Ammon's horn (tissue), 1 donor: ENCODE measurements around the gene BPTF.
"Not testable (repeated sequence)": the region's sequence is repeated elsewhere in the genome, so short reads cannot be mapped to it uniquely, and the experiment has no call there.

ENCODE experiments used
- DNase-seq: peaks from one replicate; pipeline ENCODE4 v3.0.0-alpha.2; 2016; ENCODE audit warnings: low spot score

Gene BPTF

GRCh38 chr17:67833134-67833533 is 7.8 kb downstream of the BPTF start:
- DNase-seq, result no peak

DNA sequence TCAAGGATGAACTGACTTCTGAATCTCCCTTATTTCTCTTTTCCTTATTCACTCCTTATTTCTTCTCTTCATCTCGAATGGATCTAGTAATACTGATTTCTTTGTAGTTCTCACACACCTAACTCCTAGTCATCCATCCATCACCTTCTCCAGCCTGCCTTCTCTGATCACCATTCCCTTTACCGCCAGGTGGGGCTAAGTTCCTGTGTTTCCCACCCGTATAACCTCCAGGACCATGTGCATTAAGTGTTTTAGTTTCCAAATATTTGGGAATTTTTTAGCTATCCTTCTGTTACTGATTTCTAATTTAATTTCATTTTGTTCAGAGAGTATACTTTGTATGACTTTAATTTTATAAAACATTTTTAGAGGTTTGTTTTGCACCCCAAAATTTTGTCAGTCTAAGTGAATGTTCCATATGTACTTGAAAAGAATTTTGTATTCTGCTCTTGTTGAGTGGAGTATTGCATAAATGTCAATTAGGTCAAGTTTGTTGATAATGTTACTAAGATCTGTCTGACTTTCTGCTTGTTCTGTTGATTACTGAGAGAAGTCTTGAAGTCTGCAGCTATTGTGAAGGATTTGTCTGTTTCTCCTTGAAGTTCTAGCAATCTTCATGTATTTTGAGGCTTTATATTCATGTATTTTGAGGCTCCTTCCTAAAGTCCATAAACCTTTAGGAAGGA is 8.8 kb downstream of the BPTF start:
- no peak for DNase-seq

- DNase-seq, result no peak
These were observed 9.3 kb downstream of the BPTF start for GRCh38 chr17:67834634-67835033.

DNA sequence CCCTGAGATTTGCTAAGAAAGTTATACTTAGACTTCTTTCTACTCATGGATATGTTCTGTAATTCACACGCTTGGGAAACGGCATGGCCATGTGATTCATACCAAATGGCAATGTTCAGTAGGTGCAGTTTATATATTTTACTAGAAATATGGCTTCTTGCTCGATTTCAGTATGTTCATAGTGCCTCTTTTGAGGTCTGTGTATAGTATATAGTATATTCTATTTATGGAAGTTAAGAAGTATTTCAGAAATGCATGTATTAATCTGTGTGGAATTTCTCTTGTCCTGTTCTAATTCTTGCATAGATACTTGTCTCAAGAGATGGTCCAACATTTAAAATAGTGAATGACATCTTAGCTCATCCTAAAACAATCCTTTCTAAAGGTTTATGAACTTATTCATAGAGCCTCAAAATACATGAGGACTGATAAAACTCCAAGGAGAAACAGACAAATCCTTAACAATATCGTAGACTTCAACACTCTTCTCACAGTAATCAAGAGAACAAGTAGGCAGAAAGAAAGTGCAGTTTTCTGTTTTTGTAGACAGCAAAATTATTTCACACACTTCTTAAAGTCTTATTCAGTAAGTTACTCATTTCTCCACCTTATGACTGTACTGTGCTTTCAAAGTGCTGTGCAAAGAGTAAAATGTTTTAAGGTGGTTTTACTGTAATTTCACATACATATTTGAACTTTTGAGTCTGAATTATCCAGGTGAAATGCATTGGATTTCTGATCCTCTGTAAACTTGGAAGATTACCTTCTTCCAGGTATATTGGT is 11.1 kb downstream of the BPTF start:
- no peak for DNase-seq

DNA sequence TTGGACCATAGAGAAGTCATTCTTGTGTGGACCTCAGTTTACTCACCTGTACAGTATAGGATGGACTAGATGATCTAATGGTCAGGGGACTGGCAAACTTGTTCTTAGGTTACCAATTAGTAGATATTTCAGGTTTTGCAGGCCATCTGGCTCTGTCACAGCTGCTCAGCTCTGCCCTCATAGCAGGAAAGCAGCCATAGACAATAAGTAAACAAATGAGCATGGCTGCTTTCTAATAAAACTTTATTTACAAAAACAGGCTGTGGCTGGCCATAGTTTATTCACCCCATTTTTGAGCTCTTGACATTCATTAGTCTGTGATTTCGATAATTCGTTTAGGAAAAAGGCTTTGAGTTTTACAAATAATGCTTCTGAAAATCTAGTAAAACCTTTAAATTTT is 12.7 kb downstream of the BPTF start:
- DNase-seq, result no peak

DNA sequence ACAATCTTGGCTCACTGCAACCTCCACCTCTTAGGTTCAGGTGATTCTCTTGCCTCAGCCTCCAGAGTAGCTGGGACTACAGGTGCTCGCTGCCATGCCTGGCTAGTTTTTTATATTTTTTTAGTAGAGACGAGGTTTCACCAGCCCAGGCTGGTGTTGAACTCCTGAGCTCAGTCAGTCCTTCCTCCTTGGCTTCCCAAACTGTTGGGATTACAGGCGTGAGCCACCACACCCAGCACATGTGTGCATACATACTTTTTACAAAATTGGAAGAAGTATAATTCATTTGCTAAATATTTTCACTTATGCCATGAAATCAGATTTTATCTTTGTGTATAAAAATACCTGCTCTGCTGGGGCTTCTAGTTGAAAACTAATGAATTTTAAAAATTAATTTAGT is 13.2 kb downstream of the BPTF start:
- no peak for DNase-seq

GRCh38 chr17:67841992-67842391 is 16.7 kb downstream of the BPTF start:
- no peak for DNase-seq

GRCh38 chr17:67842648-67843047 is 17.3 kb downstream of the BPTF start:
- DNase-seq, result no peak

GRCh38 chr17:67845374-67845773 is 20.1 kb downstream of the BPTF start:
- DNase-seq, result no peak

- DNase-seq, result not testable (repeated sequence)
These were observed 22.9 kb downstream of the BPTF start for GRCh38 chr17:67848189-67848588.

DNA sequence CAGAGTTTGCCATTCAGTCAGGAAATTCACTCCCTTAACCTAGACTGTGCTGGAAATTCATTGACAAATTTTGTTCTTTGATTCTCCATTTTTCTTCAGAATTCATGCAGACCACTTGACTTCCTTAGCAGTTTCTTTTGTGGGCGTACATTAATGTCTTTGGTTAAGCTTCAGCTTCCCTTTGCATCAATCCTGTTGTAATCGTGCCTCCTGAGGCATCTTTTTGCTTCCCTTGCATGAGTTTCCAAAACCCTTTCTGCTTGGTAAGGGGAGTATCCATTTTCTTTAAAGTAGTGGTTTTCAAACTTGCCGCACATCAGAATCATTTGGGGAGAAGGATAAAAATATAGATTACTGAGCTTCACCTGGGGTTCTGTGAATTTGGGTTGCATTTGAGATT is 23.5 kb downstream of the BPTF start:
- DNase-seq, result not testable (repeated sequence)

- no peak for DNase-seq
These were observed 25.8 kb downstream of the BPTF start for GRCh38 chr17:67850991-67851631.

DNA sequence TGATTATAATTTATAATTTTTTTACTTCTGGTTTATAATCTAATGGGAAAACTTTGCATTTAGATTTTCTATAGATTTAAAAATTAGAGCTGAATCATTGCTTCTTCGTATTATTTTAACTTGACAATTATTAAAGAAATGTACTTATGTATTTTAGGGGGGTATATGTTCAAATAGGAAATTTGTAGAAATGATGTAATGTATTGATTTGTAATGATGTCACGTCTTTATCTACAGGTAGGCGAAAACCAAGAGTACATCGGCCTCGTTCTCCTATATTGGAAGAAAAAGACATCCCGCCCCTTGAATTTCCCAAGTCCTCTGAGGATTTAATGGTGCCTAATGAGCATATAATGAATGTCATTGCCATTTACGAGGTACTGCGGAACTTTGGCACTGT is 28.4 kb downstream of the BPTF start:
- no peak for DNase-seq

- no peak for DNase-seq
These were observed 29.1 kb downstream of the BPTF start for GRCh38 chr17:67854378-67854777.

DNA sequence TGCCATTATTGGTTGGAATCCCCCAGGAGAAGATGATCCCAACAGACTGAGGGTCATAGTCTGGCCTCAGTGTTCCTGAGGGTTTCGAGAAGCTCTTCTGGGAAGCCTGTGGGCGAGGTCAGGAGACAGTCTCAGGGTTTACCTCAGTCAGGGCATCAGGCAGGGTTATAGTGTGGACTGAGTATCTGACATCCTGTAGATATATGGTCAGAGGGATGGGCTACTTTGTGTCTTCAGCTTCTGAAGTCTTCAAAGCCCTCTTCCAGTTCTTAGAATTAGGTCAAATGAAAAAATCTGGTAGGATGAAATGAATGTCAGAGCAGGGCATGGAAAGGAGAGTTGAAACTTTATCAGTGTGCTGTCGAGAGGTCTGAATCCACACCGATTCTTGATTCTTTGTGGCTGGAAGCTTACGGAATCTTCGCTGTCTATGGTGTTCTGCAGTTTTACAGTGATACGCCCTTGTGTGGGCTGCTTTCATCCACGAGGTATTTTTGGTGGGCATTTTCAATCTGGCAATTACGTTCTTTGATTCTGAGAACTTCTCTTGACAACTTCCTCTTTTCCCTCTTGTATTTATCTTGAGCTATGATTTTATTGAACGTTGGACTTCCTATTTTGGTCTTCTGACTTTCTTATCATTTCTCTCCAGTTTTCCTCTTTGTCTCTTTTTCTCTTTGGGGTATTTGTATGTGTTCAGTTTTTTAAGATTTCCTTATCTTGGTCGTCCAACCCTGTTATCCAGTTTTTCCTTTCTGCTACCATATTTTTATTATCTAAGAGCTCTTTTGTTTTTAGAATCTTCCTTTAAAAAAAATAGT is 30.4 kb downstream of the BPTF start:
- no peak for DNase-seq

- DNase-seq, result not testable (repeated sequence)
These were observed 31.1 kb downstream of the BPTF start for GRCh38 chr17:67856402-67856801.

DNA sequence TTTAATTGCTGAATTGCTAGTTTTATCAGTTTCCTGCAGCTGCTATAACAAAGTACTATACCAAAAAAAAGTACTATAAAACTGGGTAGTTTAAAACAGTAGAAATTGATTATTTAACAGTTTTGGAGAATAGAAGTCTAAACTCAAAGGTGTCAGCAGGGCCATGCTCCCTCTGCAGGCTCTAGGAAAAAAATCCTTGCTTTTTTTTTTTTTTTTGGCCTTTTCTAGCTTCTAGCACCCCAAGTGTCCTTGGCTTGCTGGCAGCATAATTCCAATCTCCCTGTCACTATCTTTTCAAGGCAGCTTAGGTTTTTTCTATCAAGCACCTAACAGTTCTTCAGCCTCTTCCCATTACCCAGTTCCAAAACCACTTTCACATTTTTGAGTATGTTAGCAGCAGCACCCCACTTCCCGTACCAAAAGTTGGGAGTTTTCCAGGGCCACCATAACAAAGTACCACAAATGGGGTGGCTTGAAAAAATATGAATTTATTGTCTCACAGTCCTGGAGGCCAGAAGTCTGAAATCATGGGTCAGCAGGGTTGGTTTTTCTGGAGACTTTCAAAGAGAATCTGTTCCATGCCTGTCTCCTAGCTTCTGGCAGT is 37.4 kb downstream of the BPTF start:
- no peak for DNase-seq

- no peak for DNase-seq
These were observed 38.4 kb downstream of the BPTF start for GRCh38 chr17:67863624-67864247.

- DNase-seq, result no peak
These were observed 40.1 kb downstream of the BPTF start for GRCh38 chr17:67865438-67865837.

DNA sequence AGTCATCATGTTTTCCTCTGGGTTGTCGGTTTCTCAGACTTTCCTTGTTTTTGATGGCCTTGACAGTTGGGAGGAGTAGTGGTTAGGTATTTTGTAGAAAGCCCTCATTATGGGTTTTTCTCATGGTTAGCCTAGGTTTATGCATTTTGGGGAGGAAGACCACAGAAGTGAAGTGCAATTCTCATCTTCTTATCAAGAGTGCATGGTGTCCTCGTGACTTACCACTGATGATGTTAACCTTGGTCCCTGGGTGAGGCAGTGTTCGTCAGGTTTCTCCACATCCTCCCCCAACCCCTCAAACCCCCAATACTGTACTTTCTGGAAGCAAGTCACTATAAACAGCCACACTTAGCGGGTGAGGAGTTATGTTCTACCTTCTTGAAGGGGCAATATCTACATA is 42.3 kb downstream of the BPTF start:
- DNase-seq, result no peak

GRCh38 chr17:67868176-67868575 is 42.9 kb downstream of the BPTF start:
- DNase-seq, result no peak
